Measurements from ENCODE around the gene SYTL2.

The SYTL2 gene

DNA sequence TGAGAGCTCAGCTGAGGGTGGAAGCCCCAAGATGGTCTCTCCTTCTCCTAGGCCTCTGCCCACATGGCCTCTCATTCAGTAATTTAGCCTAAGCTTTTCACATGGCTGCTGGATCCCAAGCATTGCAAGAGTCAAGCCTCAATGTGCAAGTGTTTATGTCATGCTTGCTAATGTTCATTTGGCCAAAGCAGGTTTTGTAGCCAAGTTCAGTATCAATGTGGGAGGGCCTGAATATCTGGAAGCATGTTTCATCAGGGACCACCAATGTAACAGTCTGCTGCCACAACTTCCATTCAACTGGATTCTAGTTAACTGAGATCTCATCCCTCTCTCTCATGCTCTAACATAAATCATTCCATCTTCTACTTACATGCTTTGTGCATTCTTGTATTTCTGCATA is 8.5 kb upstream of the SYTL2 start:
- Histone ChIP-seq H3K79me2 (ENCODE audit: low read length) (no peaks in the 10 kb centered on the region), H3K9ac (ENCODE audit: low read length) (no peak overlapping the region), H3K27me3 (ENCODE audit: low read depth, low read length) (no peaks in the 10 kb centered on the region), H2AFZ (ENCODE audit: low read depth, low read length) (no peak overlapping the region), H3K4me3 (ENCODE audit: low read length) (no peak overlapping the region), H3K4me1 (ENCODE audit: low read length) (no peaks in the 10 kb centered on the region), H3K36me3 (replicated peaks; ENCODE audit: low read depth, low read length) (no peaks in the 10 kb centered on the region), H4K20me1 (ENCODE audit: insufficient read depth, low read length) (no peaks in the 10 kb centered on the region), H3K9me3 (ENCODE audit: insufficient read depth, low read length) (no peaks in the 10 kb centered on the region), H3K27ac (ENCODE audit: low read length) (no peak overlapping the region), H3K4me2 (ENCODE audit: low read length) (no peak overlapping the region)
- no peak for TF ChIP-seq EZH2phosphoT487 (IDR thresholded peaks at IDR 0.05; ENCODE audit: low read depth)
- TF ChIP-seq, protein P1, sequence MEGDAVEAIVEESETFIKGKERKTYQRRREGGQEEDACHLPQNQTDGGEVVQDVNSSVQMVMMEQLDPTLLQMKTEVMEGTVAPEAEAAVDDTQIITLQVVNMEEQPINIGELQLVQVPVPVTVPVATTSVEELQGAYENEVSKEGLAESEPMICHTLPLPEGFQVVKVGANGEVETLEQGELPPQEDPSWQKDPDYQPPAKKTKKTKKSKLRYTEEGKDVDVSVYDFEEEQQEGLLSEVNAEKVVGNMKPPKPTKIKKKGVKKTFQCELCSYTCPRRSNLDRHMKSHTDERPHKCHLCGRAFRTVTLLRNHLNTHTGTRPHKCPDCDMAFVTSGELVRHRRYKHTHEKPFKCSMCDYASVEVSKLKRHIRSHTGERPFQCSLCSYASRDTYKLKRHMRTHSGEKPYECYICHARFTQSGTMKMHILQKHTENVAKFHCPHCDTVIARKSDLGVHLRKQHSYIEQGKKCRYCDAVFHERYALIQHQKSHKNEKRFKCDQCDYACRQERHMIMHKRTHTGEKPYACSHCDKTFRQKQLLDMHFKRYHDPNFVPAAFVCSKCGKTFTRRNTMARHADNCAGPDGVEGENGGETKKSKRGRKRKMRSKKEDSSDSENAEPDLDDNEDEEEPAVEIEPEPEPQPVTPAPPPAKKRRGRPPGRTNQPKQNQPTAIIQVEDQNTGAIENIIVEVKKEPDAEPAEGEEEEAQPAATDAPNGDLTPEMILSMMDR (IDR thresholded peaks at IDR 0.05; ENCODE audit: low read depth, low read length), result no peak

DNA sequence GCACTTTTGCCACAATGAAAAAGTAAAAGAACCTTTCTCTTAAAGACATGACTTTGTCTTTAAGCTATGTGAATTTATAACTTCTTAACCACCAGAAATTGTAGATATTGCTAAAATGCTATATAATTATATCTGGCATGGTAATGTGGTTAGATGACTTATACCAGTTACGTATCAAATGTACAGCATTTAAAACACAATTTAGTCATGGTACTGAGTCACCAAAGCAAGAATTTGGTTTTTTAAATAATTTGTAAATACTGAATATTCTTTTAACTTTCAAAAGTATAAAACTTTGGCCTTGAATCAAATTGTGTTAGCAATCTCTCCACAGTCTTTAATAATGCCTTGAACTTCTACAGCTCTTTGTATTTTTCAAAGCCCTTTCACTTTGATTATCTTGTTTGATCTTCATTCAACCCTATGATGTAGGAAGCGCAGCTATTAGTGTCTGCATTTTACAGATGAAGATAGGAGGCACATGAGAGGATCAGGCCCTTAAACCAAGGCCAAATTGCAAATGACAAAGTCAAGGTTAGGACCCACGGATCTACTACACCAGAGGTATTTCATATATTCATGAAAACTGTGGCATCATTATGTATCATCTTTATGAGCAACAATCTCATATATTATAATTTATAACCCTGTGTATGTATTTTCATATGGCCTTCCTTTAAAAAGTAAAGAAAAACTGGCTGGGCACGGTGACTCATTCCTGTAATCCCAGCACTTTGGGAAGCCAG is 4.4 kb upstream of the SYTL2 start:
- Histone ChIP-seq H3K4me1 (ENCODE audit: low read length) (no peaks in the 10 kb centered on the region), H3K4me2 (ENCODE audit: low read length) (no peak overlapping the region), H3K4me3 (ENCODE audit: low read length) (no peak overlapping the region), H2AFZ (ENCODE audit: low read depth, low read length) (no peak overlapping the region), H3K79me2 (ENCODE audit: low read length) (no peaks in the 10 kb centered on the region), H3K27ac (ENCODE audit: low read length) (no peak overlapping the region), H3K36me3 (replicated peaks; ENCODE audit: low read depth, low read length) (no peaks in the 10 kb centered on the region), H3K9me3 (ENCODE audit: insufficient read depth, low read length) (no peaks in the 10 kb centered on the region), H3K27me3 (ENCODE audit: low read depth, low read length) (peaks cover 9% of the 10 kb centered on the region), H4K20me1 (ENCODE audit: insufficient read depth, low read length) (no peaks in the 10 kb centered on the region), H3K9ac (ENCODE audit: low read length) (no peak overlapping the region)
- no peak for TF ChIP-seq EZH2phosphoT487 (IDR thresholded peaks at IDR 0.05; ENCODE audit: low read depth)
- TF ChIP-seq, protein P1 (IDR thresholded peaks at IDR 0.05; ENCODE audit: low read depth, low read length), result no peak

DNA sequence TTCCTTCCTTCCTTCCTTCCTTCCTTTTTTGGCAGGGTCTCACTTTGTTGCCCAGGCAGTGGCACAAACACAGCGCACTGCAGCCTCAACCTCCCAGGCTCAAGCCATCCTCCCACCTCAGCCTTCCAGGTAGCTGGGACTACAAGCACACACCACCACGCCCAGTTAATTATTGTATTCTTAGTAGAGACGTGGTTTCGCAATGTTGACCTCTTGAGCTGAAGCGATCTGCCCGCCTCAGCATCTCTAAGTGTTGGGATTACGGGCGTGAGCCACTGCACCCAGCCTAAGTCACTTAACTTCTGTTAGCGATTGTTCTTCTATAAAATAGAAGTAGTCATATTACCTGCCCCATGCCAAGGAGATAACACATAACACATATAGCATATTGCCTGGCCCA is 2.8 kb upstream of the SYTL2 start:
- no peaks in the 10 kb centered on the region for H3K9me3 ChIP-seq (ENCODE audit: insufficient read depth, low read length)
- H3K9ac ChIP-seq (ENCODE audit: low read length), result no peak overlapping the region
- H3K4me2 ChIP-seq (ENCODE audit: low read length), result no peak overlapping the region
- no peak overlapping the region for H3K4me3 ChIP-seq (ENCODE audit: low read length)
- TF ChIP-seq EZH2phosphoT487 (IDR thresholded peaks at IDR 0.05; ENCODE audit: low read depth), result no peak
- TF ChIP-seq, protein P1 (IDR thresholded peaks at IDR 0.05; ENCODE audit: low read depth, low read length), result no peak
- H3K27me3 ChIP-seq (ENCODE audit: low read depth, low read length), result peaks cover 17% of the 10 kb centered on the region
- no peak overlapping the region for H3K27ac ChIP-seq (ENCODE audit: low read length)
- no peaks in the 10 kb centered on the region for H3K79me2 ChIP-seq (ENCODE audit: low read length)
- no peaks in the 10 kb centered on the region for H4K20me1 ChIP-seq (ENCODE audit: insufficient read depth, low read length)
- no peaks in the 10 kb centered on the region for H3K36me3 ChIP-seq (replicated peaks; ENCODE audit: low read depth, low read length)
- no peaks in the 10 kb centered on the region for H3K4me1 ChIP-seq (ENCODE audit: low read length)
- H2AFZ ChIP-seq (ENCODE audit: low read depth, low read length), result no peak overlapping the region

DNA sequence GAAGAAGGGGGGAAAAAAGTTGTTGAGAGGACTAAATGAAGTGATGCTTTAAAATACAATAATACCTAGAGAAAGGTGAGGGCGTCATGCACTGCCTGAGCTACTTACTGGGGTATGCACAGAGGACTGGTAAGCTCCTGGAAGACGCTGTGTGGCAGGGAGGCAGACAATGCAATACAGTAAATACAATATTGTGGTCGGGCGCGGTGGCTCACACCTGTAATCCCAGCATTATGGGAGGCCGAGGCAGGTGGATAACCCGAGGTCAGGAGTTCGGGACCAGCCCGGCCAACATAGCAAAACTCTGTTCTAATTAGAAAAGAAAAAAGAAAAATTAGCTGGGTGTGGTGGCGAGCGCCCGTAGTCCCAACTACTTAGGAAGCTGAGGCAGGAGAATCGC is 683 bp upstream of the SYTL2 start:
- Histone ChIP-seq H3K4me1 (ENCODE audit: low read length) (no peaks in the 10 kb centered on the region), H3K9ac (ENCODE audit: low read length) (no peak overlapping the region), H3K9me3 (ENCODE audit: insufficient read depth, low read length) (no peaks in the 10 kb centered on the region), H3K4me2 (ENCODE audit: low read length) (peak overlapping the region; percentile 66), H4K20me1 (ENCODE audit: insufficient read depth, low read length) (no peaks in the 10 kb centered on the region), H3K4me3 (ENCODE audit: low read length) (peak overlapping the region; percentile 74), H3K79me2 (ENCODE audit: low read length) (no peaks in the 10 kb centered on the region), H3K27me3 (ENCODE audit: low read depth, low read length) (peaks cover 17% of the 10 kb centered on the region), H2AFZ (ENCODE audit: low read depth, low read length) (no peak overlapping the region), H3K36me3 (replicated peaks; ENCODE audit: low read depth, low read length) (no peaks in the 10 kb centered on the region), H3K27ac (ENCODE audit: low read length) (no peak overlapping the region)
- TF ChIP-seq, protein P1 (IDR thresholded peaks at IDR 0.05; ENCODE audit: low read depth, low read length), result no peak
- no peak for TF ChIP-seq EZH2phosphoT487 (IDR thresholded peaks at IDR 0.05; ENCODE audit: low read depth)

Data from OCI-LY3 (cell line).